ENCODE results near the gene NAP1L4.
A peak's percentile ranks its signal among the peaks of the same experiment; 100 is the strongest.

NAP1L4 gene

DNA sequence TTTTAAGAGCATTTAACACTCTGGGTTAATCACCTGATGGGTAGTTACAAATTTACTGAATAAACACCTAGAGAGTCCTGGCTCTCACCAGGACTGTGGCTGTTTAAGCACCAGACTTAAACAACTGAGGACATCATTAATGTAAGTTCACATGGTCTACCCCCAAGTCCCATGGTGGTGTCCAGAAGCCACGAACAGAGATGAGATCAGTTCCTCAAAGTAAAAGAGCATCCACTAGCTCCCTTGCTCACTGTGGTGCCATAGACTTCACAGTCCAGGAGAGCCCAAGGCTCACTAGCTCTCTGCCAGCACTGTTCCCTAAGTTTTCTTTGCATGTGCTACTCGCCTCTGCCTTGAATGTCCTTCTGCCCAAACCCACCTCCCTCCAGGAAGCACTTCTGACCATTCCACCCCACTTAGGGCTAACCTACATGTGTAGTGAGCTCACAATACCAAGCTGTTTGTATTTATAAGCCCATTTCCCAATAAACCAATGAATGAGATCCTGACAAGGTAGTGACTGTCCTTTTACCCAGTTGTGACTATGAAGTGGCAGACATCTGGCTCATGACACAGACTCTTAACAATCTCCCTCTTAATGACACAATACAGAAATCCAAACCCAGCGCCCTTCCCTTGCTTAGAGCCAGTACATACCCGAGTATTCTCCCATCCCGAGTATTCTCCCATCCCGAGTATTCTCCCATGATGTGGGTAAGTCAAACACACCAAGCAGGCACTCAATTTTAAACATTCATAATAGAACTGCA, 15.7 kb downstream of the NAP1L4 start:
- DNase-seq (ENCODE audit: low read depth), result peak; percentile 28
- TF ChIP-seq MYC (IDR thresholded peaks at IDR 0.05; ENCODE audit: low read depth, low read length), result no peak

DNA sequence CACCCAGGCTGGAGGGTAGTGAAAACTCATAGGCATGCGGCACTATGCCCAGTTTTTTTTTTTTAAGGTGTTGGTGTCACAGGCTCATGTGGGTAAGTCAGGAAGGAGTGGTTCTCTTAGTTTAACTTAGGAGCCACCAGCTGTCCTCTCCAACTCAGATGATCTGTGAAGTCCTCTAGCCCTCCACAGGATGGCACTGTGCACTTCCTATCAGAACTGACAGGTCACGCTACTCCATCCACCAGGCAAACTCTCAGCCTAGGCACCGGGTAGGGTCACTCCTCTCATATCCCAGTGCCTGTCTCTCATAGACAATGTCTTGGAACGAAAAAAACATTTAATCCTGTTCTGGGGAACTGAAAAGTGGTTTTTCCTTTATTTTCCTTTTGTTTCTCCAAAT, 16.5 kb downstream of the NAP1L4 start:
- no peak overlapping the region for H3K4me3 ChIP-seq (ENCODE audit: low read depth, low read length)
- DNase-seq (ENCODE audit: low read depth), result peak; percentile 60
- TF ChIP-seq MAX (IDR thresholded peaks at IDR 0.05; ENCODE audit: low read depth, low read length), result no peak
- TF ChIP-seq, protein P1, sequence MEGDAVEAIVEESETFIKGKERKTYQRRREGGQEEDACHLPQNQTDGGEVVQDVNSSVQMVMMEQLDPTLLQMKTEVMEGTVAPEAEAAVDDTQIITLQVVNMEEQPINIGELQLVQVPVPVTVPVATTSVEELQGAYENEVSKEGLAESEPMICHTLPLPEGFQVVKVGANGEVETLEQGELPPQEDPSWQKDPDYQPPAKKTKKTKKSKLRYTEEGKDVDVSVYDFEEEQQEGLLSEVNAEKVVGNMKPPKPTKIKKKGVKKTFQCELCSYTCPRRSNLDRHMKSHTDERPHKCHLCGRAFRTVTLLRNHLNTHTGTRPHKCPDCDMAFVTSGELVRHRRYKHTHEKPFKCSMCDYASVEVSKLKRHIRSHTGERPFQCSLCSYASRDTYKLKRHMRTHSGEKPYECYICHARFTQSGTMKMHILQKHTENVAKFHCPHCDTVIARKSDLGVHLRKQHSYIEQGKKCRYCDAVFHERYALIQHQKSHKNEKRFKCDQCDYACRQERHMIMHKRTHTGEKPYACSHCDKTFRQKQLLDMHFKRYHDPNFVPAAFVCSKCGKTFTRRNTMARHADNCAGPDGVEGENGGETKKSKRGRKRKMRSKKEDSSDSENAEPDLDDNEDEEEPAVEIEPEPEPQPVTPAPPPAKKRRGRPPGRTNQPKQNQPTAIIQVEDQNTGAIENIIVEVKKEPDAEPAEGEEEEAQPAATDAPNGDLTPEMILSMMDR (IDR thresholded peaks at IDR 0.05; ENCODE audit: low read depth, low read length), result peak; percentile 48
- no peak for TF ChIP-seq POLR2A (IDR thresholded peaks at IDR 0.05; ENCODE audit: extremely low read depth, insufficient read length)
- peak; percentile 18; the same call in 1 of the 2 replicates for TF ChIP-seq MYC (IDR thresholded peaks at IDR 0.05; ENCODE audit: low read depth, low read length)

More for the DNA sequence above, 15.7 kb downstream of the NAP1L4 start:
- H3K4me3 ChIP-seq (ENCODE audit: low read depth, low read length), result no peak overlapping the region

GRCh38 chr11:2974272-2974671, 17.9 kb downstream of the NAP1L4 start:
- no peak overlapping the region for H3K4me3 ChIP-seq (ENCODE audit: low read depth, low read length)
- no peak for DNase-seq (ENCODE audit: low read depth)
- no peak for TF ChIP-seq POLR2A (IDR thresholded peaks at IDR 0.05; ENCODE audit: extremely low read depth, insufficient read length)
- no peak for TF ChIP-seq MYC (IDR thresholded peaks at IDR 0.05; ENCODE audit: low read depth, low read length)
- TF ChIP-seq, protein P1 (IDR thresholded peaks at IDR 0.05; ENCODE audit: low read depth, low read length), result no peak
- TF ChIP-seq MAX (IDR thresholded peaks at IDR 0.05; ENCODE audit: low read depth, low read length), result no peak

DNA sequence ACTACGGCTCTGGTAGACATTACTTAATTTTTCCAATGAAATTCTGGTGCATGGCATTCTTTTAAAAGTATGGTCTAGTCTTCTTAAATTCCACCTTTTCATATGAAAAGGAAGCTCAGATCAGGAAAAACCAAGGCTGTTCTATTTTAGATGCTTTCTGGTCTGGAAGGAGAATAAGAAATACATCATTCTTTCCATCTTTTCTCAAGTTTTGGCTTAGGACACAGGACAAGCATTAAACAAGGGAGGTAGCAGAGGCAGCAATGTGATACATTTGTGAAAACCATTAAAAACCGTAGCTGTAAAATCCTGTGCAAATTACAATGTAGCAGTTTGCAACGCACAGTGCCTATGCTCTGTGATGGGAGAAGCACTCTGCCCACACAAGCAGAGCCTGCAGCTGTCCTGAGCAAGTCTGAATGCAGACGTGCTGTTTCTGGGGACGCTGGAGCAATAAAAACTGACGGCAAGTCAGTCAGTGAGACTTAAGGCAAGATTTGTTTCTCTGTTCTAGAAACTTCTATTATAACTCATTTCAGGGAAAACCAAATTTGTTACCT, 23.7 kb downstream of the NAP1L4 start:
- TF ChIP-seq POLR2A (IDR thresholded peaks at IDR 0.05; ENCODE audit: extremely low read depth, insufficient read length), result no peak

DNA sequence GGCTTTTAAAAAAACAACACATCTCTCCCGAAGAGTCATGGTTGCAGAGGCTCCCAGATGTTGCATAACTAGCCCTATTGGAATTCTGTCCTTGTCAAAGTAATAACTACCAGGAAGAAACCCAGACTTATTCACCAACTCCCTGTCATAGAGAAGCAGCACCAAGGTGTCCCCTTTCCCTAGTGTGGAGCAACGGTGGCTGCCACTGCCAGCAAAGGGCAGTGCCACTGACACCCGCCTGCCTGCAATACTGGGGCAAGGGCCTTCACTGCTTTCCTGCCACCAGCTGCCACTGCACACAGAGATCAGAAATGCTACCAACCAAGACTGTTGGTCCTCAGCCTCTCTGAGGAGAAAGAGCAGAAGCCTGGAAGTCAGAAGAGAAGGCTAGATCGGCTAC, 27.3 kb downstream of the NAP1L4 start:
- TF ChIP-seq MYC (IDR thresholded peaks at IDR 0.05; ENCODE audit: low read depth, low read length) (no peak), POLR2A (IDR thresholded peaks at IDR 0.05; ENCODE audit: extremely low read depth, insufficient read length) (no peak), MAX (IDR thresholded peaks at IDR 0.05; ENCODE audit: low read depth, low read length) (no peak)
- TF ChIP-seq, protein P1 (IDR thresholded peaks at IDR 0.05; ENCODE audit: low read depth, low read length), result no peak
- no peak overlapping the region for H3K4me3 ChIP-seq (ENCODE audit: low read depth, low read length)
- DNase-seq (ENCODE audit: low read depth), result no peak

More for the DNA sequence above, 23.7 kb downstream of the NAP1L4 start:
- H3K4me3 ChIP-seq (ENCODE audit: low read depth, low read length), result no peak overlapping the region
- no peak for DNase-seq (ENCODE audit: low read depth)

DNA sequence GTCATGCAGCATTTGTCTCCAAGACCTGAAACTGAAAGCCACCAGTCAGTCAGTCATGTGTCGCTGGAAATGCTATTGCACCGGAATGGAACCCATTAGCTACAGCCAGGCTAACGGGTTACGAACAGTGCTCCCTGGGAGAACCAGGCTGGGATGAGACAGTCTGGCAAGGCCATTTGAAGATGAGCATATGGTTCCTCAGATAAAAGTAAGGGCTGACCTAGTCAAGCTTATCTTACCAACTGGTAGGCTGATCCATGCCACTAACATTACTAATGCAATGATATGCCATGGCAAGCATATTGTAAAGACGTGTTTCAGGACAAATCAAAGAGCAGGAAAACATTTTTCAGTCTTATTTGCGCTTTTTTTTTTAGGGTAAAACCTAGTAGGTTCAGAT, 28.4 kb downstream of the NAP1L4 start:
- no peak overlapping the region for H3K4me3 ChIP-seq (ENCODE audit: low read depth, low read length)
- TF ChIP-seq MYC (IDR thresholded peaks at IDR 0.05; ENCODE audit: low read depth, low read length) (no peak), MAX (IDR thresholded peaks at IDR 0.05; ENCODE audit: low read depth, low read length) (no peak), POLR2A (IDR thresholded peaks at IDR 0.05; ENCODE audit: extremely low read depth, insufficient read length) (no peak)
- TF ChIP-seq, protein P1 (IDR thresholded peaks at IDR 0.05; ENCODE audit: low read depth, low read length), result no peak
- DNase-seq (ENCODE audit: low read depth), result no peak
